Measurements from ENCODE around the gene CPSF3. TPM values are rescaled to one million over a fixed set of nuclear protein-coding genes. Genes with fewer than 3 reads are reported as not detected.

Gene CPSF3
- total and polyA plus RNA-seq, 2 of the 4 experiments (the other 2 are of a cell fraction): 29.2 to 64.5 TPM

GRCh38 chr2:9416267-9416961 lies 7.0 kb upstream of the CPSF3 start:
- TF ChIP-seq BHLHE40 (IDR thresholded peaks at IDR 0.05; ENCODE audit: low read depth, low read length) (no peak), MXI1 (IDR thresholded peaks at IDR 0.05; ENCODE audit: borderline replicate concordance, low read depth, low read length) (no peak), FOS (IDR thresholded peaks at IDR 0.05; ENCODE audit: low read depth, low read length) (no peak), NFE2L2 (IDR thresholded peaks at IDR 0.05; ENCODE audit: low read depth, low read length) (no peak), CTCF (conservative IDR thresholded peaks at IDR 0.05; ENCODE audit: low read depth, low read length) (no peak), MAFK (IDR thresholded peaks at IDR 0.05; ENCODE audit: low read depth, low read length) (no peak), RAD21 (IDR thresholded peaks at IDR 0.05; ENCODE audit: low read length) (no peak), USF2 (IDR thresholded peaks at IDR 0.05; ENCODE audit: low read depth, low read length) (no peak), POLR2A (IDR thresholded peaks at IDR 0.05; ENCODE audit: low read depth, low read length) (no peak), RFX5 (IDR thresholded peaks at IDR 0.05; ENCODE audit: low read depth, low read length) (no peak)
- Histone ChIP-seq H3K4me2 (ENCODE audit: low read depth, low read length) (no peak overlapping the region), H3K4ac (ENCODE audit: low read depth, low read length) (no peak overlapping the region), H4K20me1 (ENCODE audit: insufficient read depth, low read length) (peaks cover 16% of the 10 kb centered on the region; the same call in 1 of the 2 replicates), H3K9ac (ENCODE audit: low read depth, low read length) (no peak overlapping the region), H2BK5ac (ENCODE audit: low read depth, low read length, poor library complexity, severe bottlenecking) (no peak overlapping the region), H3K79me1 (ENCODE audit: low read depth in 1 of 2, low read length in 2 of 2) (peaks cover 22 to 82% of the 10 kb centered on the region in 2 experiments), H4K5ac (ENCODE audit: low read depth, low read length) (no peak overlapping the region; the same call in 1 of the 2 replicates), H4K8ac (ENCODE audit: low read depth in 2 of 2, low read length in 2 of 2) (no peak overlapping the region), H3K23ac (ENCODE audit: low read depth, low read length) (no peak overlapping the region), H3K27ac (ENCODE audit: insufficient read depth, low read length) (no peak overlapping the region), H2AK5ac (ENCODE audit: low read depth, low read length) (no peak overlapping the region), H2BK120ac (ENCODE audit: low read depth, low read length) (no peak overlapping the region), H3K4me1 (ENCODE audit: control insufficient read depth, insufficient read depth, low read length) (peaks cover 4% of the 10 kb centered on the region; the same call in 1 of the 2 replicates), H3K9me3 (ENCODE audit: control insufficient read depth, insufficient read depth, low read length) (no peaks in the 10 kb centered on the region), H3K18ac (ENCODE audit: low read depth, low read length) (no peak overlapping the region), H3K9me1 (ENCODE audit: insufficient read depth, low read length) (peaks cover 5% of the 10 kb centered on the region), H3K14ac (replicated peaks; ENCODE audit: low read depth, low read length) (no peak overlapping the region), H3K27me3 (ENCODE audit: control insufficient read depth, insufficient read depth, low read length) (no peaks in the 10 kb centered on the region), H4K91ac (ENCODE audit: insufficient read depth, low read depth, low read length) (no peak overlapping the region), H2BK15ac (ENCODE audit: low read depth, low read length) (no peak overlapping the region), H3K36me3 (ENCODE audit: control insufficient read depth, insufficient read depth, low read length) (peaks cover 16% of the 10 kb centered on the region), H2BK20ac (ENCODE audit: low read depth, low read length) (no peak overlapping the region), H2AFZ (replicated peaks; ENCODE audit: low read length, poor library complexity) (no peak overlapping the region), H2AK9ac (replicated peaks; ENCODE audit: low read depth, low read length, poor library complexity) (no peak overlapping the region), H3K4me3 (ENCODE audit: insufficient read depth, low read depth, low read length) (no peak overlapping the region), H3K56ac (ENCODE audit: extremely low read depth, insufficient read depth, low read length) (no peak overlapping the region)
- intact Hi-C loops (cut with micrococcal nuclease) (no loop called here), in situ Hi-C loops (cut with MboI; ENCODE audit: low sequenced_read_pairs) (no loop called here), dilution Hi-C loops (cut with HindIII; ENCODE audit: low sequenced_read_pairs, unreplicated experiment) (no loop called here)
- ChIA-PET CTCF (no interaction called here), POLR2A (ENCODE audit: unreplicated experiment) (no interaction called here)
- DNase-seq (no peak), ATAC-seq (ENCODE audit: low read depth) (no peak)
- 89% methylated on average over 3 of the region's 9 CpGs; no CpG with 5 or more reads in 1 of the 2 experiments for WGBS, 2 experiments (ENCODE audit: extremely low coverage in 2 of 2, insufficient read length in 1 of 2)
- BruUV-seq (replicated peaks): no TSS peak

Data from IMR-90 (cell line).